CD14-positive monocyte (primary cell): ENCODE results near the gene ATL3. TPM values are rescaled to one million over a fixed set of nuclear protein-coding genes. Genes with fewer than 3 reads are reported as not detected.

ENCODE experiments used
- DNase-seq, 3 donors: peaks; one replicate each; pipeline ENCODE4 v3.0.0-alpha.2; 2011 to 2022
- H2AFZ ChIP-seq: 2 replicates; pipeline ENCODE4 v1.6.0; 2012; ENCODE audit warnings: mild to moderate bottlenecking, low read depth, low read length, inconsistent platforms; ENCODE audit not compliant: insufficient read depth, poor library complexity, severe bottlenecking
- H3K27ac ChIP-seq, 2 donors: 1 replicate in 1 of 2; 2 replicates in 1 of 2; pipeline ENCODE4 v1.5.1; 2012 to 2013; ENCODE audit warnings: low read length in 2 of 2, control low read depth in 1 of 2, inconsistent platforms in 1 of 2, low read depth in 1 of 2, mild to moderate bottlenecking in 1 of 2
- H3K27me3 ChIP-seq, 2 donors: one replicate each; pipeline versions ENCODE4 v1.6.0 to v1.6.1; 2011 to 2013; ENCODE audit warnings: low read length in 2 of 2; ENCODE audit not compliant: control insufficient read depth in 2 of 2, insufficient read depth in 2 of 2
- H3K36me3 ChIP-seq, 2 donors: replicated peaks in 1 of 2; 1 replicate in 1 of 2; 2 replicates in 1 of 2; pipeline versions ENCODE4 v1.5.1 to v1.6.1; 2012 to 2013; ENCODE audit warnings: low read length in 2 of 2, control low read depth in 1 of 2, inconsistent platforms in 1 of 2, mild to moderate bottlenecking in 1 of 2; ENCODE audit not compliant: insufficient read depth in 2 of 2, control insufficient read depth in 1 of 2
- H3K4me1 ChIP-seq, 2 donors: 1 replicate in 1 of 2; 2 replicates in 1 of 2; pipeline versions ENCODE4 v1.5.1 to v1.6.1; 2012 to 2013; ENCODE audit warnings: low read length in 2 of 2, control low read depth in 1 of 2, inconsistent platforms in 1 of 2, mild to moderate bottlenecking in 1 of 2, moderate library complexity in 1 of 2; ENCODE audit not compliant: insufficient read depth in 2 of 2, control insufficient read depth in 1 of 2
- H3K4me2 ChIP-seq: replicated peaks from 2 replicates; pipeline ENCODE3; 2012; ENCODE audit warnings: low read length, moderate library complexity, mild to moderate bottlenecking; ENCODE audit not compliant: poor library complexity, severe bottlenecking; ENCODE audit errors: extremely low read depth
- H3K4me3 ChIP-seq, 3 experiments: fragments of 200-600 bp in 1 of 3; sonication (generic) in 1 of 3; replicated peaks in 1 of 3; 1 replicate in 2 of 3; 2 replicates in 1 of 3; pipeline ENCODE4 v1.5.1; 2011 to 2013; ENCODE audit warnings: low read length in 3 of 3, mild to moderate bottlenecking in 3 of 3, control low read depth in 2 of 3, low read depth in 2 of 3, inconsistent platforms in 1 of 3, moderate library complexity in 1 of 3
- H3K79me2 ChIP-seq: 2 replicates; pipeline ENCODE4 v1.6.0; 2012; ENCODE audit warnings: mild to moderate bottlenecking, control low read depth, inconsistent platforms, low read length, moderate library complexity; ENCODE audit not compliant: insufficient read depth
- H3K9ac ChIP-seq: 2 replicates; pipeline ENCODE4 v1.6.0; 2017; ENCODE audit warnings: low read length, mild to moderate bottlenecking; ENCODE audit not compliant: insufficient read depth, poor library complexity, severe bottlenecking
- H3K9me3 ChIP-seq, 2 donors: replicated peaks in 1 of 2; 1 replicate in 1 of 2; 2 replicates in 1 of 2; pipeline versions ENCODE4 v1.5.1 to v1.6.1; 2012 to 2013; ENCODE audit warnings: low read length in 2 of 2, control low read depth in 1 of 2; ENCODE audit not compliant: control insufficient read depth in 1 of 2, insufficient read depth in 1 of 2
- H4K20me1 ChIP-seq: 2 replicates; pipeline ENCODE4 v1.6.0; 2012; ENCODE audit warnings: mild to moderate bottlenecking, low read length, control low read depth, moderate library complexity; ENCODE audit not compliant: insufficient read depth
- H3K27ac Mint-ChIP-seq, 7 donors: one replicate each; pipeline ENCODE4 v1.8.0; 2020; ENCODE audit warnings: mild to moderate bottlenecking in 7 of 7, mixed read lengths in 7 of 7, moderate library complexity in 6 of 7, inconsistent platforms in 2 of 7
- H3K27me3 Mint-ChIP-seq, 3 donors: one replicate each; pipeline ENCODE4 v1.8.0; 2021 to 2022; ENCODE audit warnings: low read depth in 3 of 3, mild to moderate bottlenecking in 3 of 3, mixed read lengths in 3 of 3, moderate library complexity in 3 of 3, inconsistent platforms in 1 of 3
- H3K36me3 Mint-ChIP-seq, 2 donors: one replicate each; pipeline ENCODE4 v1.8.0; 2020; ENCODE audit warnings: mixed read lengths in 2 of 2, inconsistent platforms in 1 of 2, mild to moderate bottlenecking in 1 of 2
- H3K4me1 Mint-ChIP-seq: one replicate; pipeline ENCODE4 v1.8.0; 2020; ENCODE audit warnings: mild to moderate bottlenecking, mixed read lengths
- H3K4me3 Mint-ChIP-seq, 2 donors: one replicate each; pipeline ENCODE4 v1.8.0; 2020; ENCODE audit warnings: mild to moderate bottlenecking in 2 of 2, mixed read lengths in 2 of 2, moderate library complexity in 1 of 2
- H3K9me3 Mint-ChIP-seq, 7 donors: one replicate each; pipeline ENCODE4 v1.8.0; 2020 to 2022; ENCODE audit warnings: mixed read lengths in 7 of 7, mild to moderate bottlenecking in 6 of 7, moderate library complexity in 6 of 7, inconsistent platforms in 2 of 7
- WGBS: methylation state at CpG from one replicate; pipeline ENCODE4 v1.1.5; 2013; ENCODE audit warnings: missing lambda C conversion rate; ENCODE audit not compliant: insufficient coverage; 5-methylcytosine and 5-hydroxymethylcytosine counted together
- intact Hi-C, 2 donors: fragments of 100-400 bp; cut with micrococcal nuclease; formaldehyde crosslinking; loops; one replicate each; pipeline versions ENCODE4 v1.15.0 to v1.15.1; 2023
- polyA plus RNA-seq, 3 donors: library from polyadenylated mRNA; depleted of rRNA in 1 of 3; unstranded in 2 of 3; stranded (reverse) in 1 of 3; fragments of 300-500 nt in 2 of 3; fragments of >200 nt in 1 of 3; fragmentation: Illumina TruSeq in 2 of 3; gene quantifications; 1 replicate in 2 of 3; 2 replicates in 1 of 3; pipeline ENCODE4 v1.2.3, GENCODE V29; 2012 to 2021
- TF ChIP-seq, protein P1 (sequence below): fragments of 200-600 bp; IDR thresholded peaks from one replicate; pipeline ENCODE4 v1.8.0; 2022; ENCODE audit warnings: antibody characterized with exemption, mild to moderate bottlenecking

The ATL3 gene
- polyA plus RNA-seq, 3 donors: 10.6 to 25.5 (median 22.7) TPM

DNA sequence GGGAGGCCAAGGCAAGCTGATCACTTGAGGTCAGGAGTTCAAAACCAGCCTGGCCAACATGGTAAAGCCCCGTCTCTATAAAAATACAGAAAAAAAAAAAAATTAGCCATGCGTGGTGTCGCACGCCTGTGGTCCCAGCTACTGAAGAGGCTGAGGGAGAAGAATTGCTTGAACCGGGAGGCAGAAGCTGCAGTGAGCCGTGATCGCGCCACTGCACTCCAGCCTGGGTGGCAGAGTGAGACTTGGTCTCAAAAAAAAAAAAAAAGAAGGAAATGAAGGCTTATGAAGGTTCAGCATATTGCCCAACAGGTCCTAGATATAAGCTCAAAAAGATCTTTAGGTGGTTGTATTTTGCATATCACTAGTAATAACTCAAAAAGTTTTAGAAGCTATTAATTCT, 10.2 kb downstream of the ATL3 start:
- Histone ChIP-seq H3K79me2 (peaks cover 100% of the 10 kb centered on the region), H3K27me3 (no peaks in the 10 kb centered on the region), H3K4me3 (no peak overlapping the region), H3K9me3 (no peaks in the 10 kb centered on the region), H3K27ac (peak overlapping the region in 1 of 2 donors; percentile 33), H4K20me1 (peaks cover 78% of the 10 kb centered on the region), H3K4me2 (no peak overlapping the region), H2AFZ (no peak overlapping the region), H3K36me3 (peaks cover 9 to 30% of the 10 kb centered on the region in 2 donors), H3K4me1 (peaks cover 16 to 22% of the 10 kb centered on the region in 2 donors), H3K9ac (no peak overlapping the region)
- H3K27ac Mint-ChIP-seq: peak overlapping the region in 6 of 7 donors; percentile 15 to 78 (median 56)
- H3K36me3 Mint-ChIP-seq: peaks cover 12 to 35% of the 10 kb centered on the region in 2 donors
- no peak overlapping the region for H3K4me3 Mint-ChIP-seq
- H3K9me3 Mint-ChIP-seq: no peaks in the 10 kb centered on the region
- intact Hi-C loops: loop anchor here in 1 of 2 donors (10.0 kb wide), 1 partner anchor 74 kb away; no protein-coding TSS in a partner anchor
- peaks cover 41% of the 10 kb centered on the region for H3K4me1 Mint-ChIP-seq
- no peaks in the 10 kb centered on the region for H3K27me3 Mint-ChIP-seq
- no CpG with 5 or more reads among the region's 8 CpGs for WGBS
- DNase-seq: no peak
- TF ChIP-seq, protein P1, sequence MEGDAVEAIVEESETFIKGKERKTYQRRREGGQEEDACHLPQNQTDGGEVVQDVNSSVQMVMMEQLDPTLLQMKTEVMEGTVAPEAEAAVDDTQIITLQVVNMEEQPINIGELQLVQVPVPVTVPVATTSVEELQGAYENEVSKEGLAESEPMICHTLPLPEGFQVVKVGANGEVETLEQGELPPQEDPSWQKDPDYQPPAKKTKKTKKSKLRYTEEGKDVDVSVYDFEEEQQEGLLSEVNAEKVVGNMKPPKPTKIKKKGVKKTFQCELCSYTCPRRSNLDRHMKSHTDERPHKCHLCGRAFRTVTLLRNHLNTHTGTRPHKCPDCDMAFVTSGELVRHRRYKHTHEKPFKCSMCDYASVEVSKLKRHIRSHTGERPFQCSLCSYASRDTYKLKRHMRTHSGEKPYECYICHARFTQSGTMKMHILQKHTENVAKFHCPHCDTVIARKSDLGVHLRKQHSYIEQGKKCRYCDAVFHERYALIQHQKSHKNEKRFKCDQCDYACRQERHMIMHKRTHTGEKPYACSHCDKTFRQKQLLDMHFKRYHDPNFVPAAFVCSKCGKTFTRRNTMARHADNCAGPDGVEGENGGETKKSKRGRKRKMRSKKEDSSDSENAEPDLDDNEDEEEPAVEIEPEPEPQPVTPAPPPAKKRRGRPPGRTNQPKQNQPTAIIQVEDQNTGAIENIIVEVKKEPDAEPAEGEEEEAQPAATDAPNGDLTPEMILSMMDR: no peak

DNA sequence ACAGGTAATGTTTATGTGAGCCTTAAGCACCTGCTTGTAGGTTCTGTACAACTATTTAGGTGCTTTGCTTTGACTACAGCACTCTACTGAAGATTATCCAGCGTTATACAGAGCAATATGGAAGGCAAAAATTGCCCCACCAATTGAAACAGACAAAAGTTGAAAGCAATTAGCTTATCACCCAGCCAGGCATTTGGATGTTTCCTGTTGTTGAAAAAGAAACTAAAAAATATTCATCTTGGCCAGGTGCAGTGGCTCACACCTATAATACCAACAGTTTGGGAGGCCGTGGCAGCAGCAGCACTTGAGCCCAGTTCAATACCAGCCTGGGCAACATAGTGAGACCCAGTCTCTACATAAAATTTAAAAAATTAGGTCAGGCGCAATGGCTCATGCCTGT, 18.5 kb downstream of the ATL3 start:
- Histone ChIP-seq H3K27ac (no peak overlapping the region), H2AFZ (no peak overlapping the region), H3K4me3 (no peak overlapping the region), H3K79me2 (peaks cover 61% of the 10 kb centered on the region), H3K27me3 (no peaks in the 10 kb centered on the region), H3K9me3 (no peaks in the 10 kb centered on the region), H3K4me2 (no peak overlapping the region), H3K9ac (no peak overlapping the region), H3K36me3 (peaks cover 53 to 86% of the 10 kb centered on the region in 2 donors), H4K20me1 (no peaks in the 10 kb centered on the region), H3K4me1 (no peaks in the 10 kb centered on the region)
- 81% methylated on average over 2 of the region's 3 CpGs for WGBS
- no peak for DNase-seq
- H3K36me3 Mint-ChIP-seq: peaks cover 56 to 82% of the 10 kb centered on the region in 2 donors
- no peaks in the 10 kb centered on the region for H3K4me1 Mint-ChIP-seq
- H3K27me3 Mint-ChIP-seq: no peaks in the 10 kb centered on the region
- intact Hi-C loops: no loop called here
- peak overlapping the region in 1 of 7 donors; percentile 42 for H3K27ac Mint-ChIP-seq
- H3K9me3 Mint-ChIP-seq: no peaks in the 10 kb centered on the region
- H3K4me3 Mint-ChIP-seq: no peak overlapping the region
- TF ChIP-seq, protein P1: no peak
